ENCODE measurements around the gene SLC1A7.

Gene SLC1A7

GRCh38 chr1:53089478-53090226 is 52.8 kb downstream of the SLC1A7 start:
- TF ChIP-seq MYC (IDR thresholded peaks at IDR 0.05; ENCODE audit: low read depth, low read length) (no peak), POLR2A (IDR thresholded peaks at IDR 0.05; ENCODE audit: extremely low read depth, insufficient read length) (no peak), MAX (IDR thresholded peaks at IDR 0.05; ENCODE audit: low read depth, low read length) (no peak)
- TF ChIP-seq, protein P1, sequence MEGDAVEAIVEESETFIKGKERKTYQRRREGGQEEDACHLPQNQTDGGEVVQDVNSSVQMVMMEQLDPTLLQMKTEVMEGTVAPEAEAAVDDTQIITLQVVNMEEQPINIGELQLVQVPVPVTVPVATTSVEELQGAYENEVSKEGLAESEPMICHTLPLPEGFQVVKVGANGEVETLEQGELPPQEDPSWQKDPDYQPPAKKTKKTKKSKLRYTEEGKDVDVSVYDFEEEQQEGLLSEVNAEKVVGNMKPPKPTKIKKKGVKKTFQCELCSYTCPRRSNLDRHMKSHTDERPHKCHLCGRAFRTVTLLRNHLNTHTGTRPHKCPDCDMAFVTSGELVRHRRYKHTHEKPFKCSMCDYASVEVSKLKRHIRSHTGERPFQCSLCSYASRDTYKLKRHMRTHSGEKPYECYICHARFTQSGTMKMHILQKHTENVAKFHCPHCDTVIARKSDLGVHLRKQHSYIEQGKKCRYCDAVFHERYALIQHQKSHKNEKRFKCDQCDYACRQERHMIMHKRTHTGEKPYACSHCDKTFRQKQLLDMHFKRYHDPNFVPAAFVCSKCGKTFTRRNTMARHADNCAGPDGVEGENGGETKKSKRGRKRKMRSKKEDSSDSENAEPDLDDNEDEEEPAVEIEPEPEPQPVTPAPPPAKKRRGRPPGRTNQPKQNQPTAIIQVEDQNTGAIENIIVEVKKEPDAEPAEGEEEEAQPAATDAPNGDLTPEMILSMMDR (IDR thresholded peaks at IDR 0.05; ENCODE audit: low read depth, low read length) = no peak
- DNase-seq (ENCODE audit: low read depth) = no peak
- H3K4me3 ChIP-seq (ENCODE audit: low read depth, low read length) = no peak overlapping the region

DNA sequence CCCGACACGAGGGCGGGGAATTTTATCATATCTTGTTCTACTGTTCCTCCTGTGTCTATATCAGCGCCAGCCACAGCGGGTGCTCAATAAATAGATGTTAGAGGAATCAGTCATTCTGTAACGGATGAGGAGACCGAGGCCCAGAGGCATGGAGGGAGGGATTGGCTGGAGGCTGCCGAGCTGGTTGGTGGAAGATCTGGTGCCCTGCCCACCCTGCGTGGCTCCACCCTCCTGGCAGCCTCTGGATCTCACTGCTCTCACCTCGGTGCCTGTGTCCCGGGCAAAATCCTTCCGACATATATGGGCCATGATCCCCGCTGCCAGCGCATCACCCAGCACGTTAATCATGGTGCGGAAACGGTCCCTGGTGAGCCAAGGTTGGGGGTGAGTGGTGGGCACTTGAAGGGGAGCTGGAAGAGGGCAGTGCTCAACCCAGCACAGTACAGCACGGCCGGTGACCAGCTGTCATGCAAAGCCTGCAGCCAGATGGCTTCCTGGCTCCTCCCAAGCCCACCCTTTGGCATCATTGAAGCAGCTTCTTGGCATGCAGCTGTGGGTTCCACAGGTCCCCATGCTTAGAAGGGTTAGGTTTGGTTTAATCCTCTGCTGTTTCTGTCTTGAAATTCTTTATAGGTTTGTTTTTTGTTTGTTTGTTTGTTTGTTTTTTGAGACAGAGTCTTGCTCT is 53.7 kb downstream of the SLC1A7 start:
- TF ChIP-seq, protein P1 (IDR thresholded peaks at IDR 0.05; ENCODE audit: low read depth, low read length) = no peak
- TF ChIP-seq POLR2A (IDR thresholded peaks at IDR 0.05; ENCODE audit: extremely low read depth, insufficient read length) (no peak), MYC (IDR thresholded peaks at IDR 0.05; ENCODE audit: low read depth, low read length) (no peak), MAX (IDR thresholded peaks at IDR 0.05; ENCODE audit: low read depth, low read length) (no peak)
- H3K4me3 ChIP-seq (ENCODE audit: low read depth, low read length) = no peak overlapping the region
- no peak for DNase-seq (ENCODE audit: low read depth)

DNA sequence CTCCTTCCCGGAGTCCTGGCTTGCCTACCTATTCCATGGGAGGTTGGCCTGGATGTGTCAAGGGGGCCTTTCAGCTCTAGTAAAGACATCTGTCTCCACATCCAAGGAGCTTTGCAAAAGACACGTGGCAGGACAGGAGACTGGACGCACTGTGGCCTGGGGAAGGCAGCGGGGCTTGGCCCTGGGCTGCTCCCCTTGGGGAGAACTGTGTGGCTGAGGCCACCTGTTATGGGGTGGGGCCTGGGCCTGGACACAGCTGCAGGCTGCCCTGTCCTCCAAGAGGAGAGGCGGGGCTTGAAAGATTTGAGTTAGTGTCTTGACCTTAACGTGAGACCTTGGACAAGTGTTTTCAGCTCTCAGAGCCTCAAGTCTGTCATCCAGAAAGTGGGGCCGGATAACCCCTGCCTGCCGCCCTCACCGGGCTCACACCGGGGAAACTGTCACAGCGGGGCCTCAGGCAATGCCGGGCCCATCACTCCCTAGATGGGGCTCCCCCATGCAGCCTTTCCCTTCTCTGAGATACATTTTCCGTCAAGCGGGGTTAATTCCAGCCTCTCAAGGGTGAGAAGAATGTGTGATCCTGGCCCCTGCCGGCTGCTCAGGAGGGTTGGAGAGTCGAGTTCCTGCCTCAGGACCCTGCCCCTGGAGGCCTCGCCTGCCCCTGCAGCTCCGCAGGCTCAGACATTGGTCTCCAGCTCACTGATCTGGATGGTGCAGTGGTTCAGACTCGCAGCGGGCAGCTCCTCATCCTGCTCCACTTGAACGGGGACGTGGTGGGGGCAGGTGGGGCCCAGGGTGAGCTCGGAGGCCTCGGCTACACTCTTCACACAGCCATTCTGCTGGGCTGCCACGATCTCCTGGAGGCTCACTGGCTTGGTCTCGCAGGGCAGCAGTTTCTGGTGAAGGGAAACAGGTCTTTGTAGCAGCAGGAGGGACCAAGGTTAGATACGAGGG is 54.8 kb downstream of the SLC1A7 start:
- TF ChIP-seq POLR2A (IDR thresholded peaks at IDR 0.05; ENCODE audit: extremely low read depth, insufficient read length) (no peak), MYC (IDR thresholded peaks at IDR 0.05; ENCODE audit: low read depth, low read length) (no peak), MAX (IDR thresholded peaks at IDR 0.05; ENCODE audit: low read depth, low read length) (no peak)
- TF ChIP-seq, protein P1 (IDR thresholded peaks at IDR 0.05; ENCODE audit: low read depth, low read length) = no peak
- no peak for DNase-seq (ENCODE audit: low read depth)

GRCh38 chr1:53086491-53087070 is 55.9 kb downstream of the SLC1A7 start:
- no peak overlapping the region for H3K4me3 ChIP-seq (ENCODE audit: low read depth, low read length)
- TF ChIP-seq MYC (IDR thresholded peaks at IDR 0.05; ENCODE audit: low read depth, low read length) (no peak), POLR2A (IDR thresholded peaks at IDR 0.05; ENCODE audit: extremely low read depth, insufficient read length) (no peak), MAX (IDR thresholded peaks at IDR 0.05; ENCODE audit: low read depth, low read length) (no peak)
- TF ChIP-seq, protein P1 (IDR thresholded peaks at IDR 0.05; ENCODE audit: low read depth, low read length) = no peak
- DNase-seq (ENCODE audit: low read depth) = no peak

More for the DNA sequence above, 54.8 kb downstream of the SLC1A7 start:
- no peak overlapping the region for H3K4me3 ChIP-seq (ENCODE audit: low read depth, low read length)

DNA sequence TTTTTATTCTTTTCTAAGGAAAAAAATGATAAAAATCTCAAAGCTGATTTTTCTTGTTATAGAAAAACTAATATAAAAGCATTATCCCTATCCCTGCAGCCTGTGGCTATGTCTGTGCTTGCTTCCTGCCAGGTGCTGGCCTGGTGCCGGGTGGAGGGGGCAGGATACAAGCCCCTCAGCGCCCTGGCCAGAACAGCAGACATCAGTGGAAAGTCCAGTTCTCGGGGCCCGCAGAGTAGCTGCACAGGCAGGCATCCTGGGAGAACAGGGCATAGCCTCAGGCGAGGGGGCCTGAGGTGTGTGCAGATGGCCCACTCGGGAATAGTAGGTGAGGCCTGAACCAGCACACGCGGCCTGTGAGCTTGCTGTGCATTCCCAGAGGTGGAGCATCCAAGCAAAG is 57.0 kb downstream of the SLC1A7 start:
- no peak overlapping the region for H3K4me3 ChIP-seq (ENCODE audit: low read depth, low read length)
- TF ChIP-seq MYC (IDR thresholded peaks at IDR 0.05; ENCODE audit: low read depth, low read length) (no peak), POLR2A (IDR thresholded peaks at IDR 0.05; ENCODE audit: extremely low read depth, insufficient read length) (no peak), MAX (IDR thresholded peaks at IDR 0.05; ENCODE audit: low read depth, low read length) (no peak)
- TF ChIP-seq, protein P1 (IDR thresholded peaks at IDR 0.05; ENCODE audit: low read depth, low read length) = no peak
- no peak for DNase-seq (ENCODE audit: low read depth)

Measured in NB4 (cell line).